Measurements from ENCODE around the gene CTAGE6.
"Not testable (repeated sequence)": the region's sequence is repeated elsewhere in the genome, so short reads cannot be mapped to it uniquely, and the experiment has no call there.

Gene CTAGE6

GRCh38 chr7:143757596-143757995, at the start of gene CTAGE6:
TSS of gene CTAGE6 (minus strand) at chr7:143757696. CDS start at chr7:143757658, 38 bp downstream.
- DNase-seq (ENCODE audit: low read depth in 2 of 2) = not testable (repeated sequence)

- DNase-seq (ENCODE audit: low read depth in 2 of 2) = not testable (repeated sequence)
Measured at GRCh38 chr7:143806664-143807071, 49.2 kb upstream of the CTAGE6 start.

GRCh38 chr7:143797896-143798290, 40.4 kb upstream of the CTAGE6 start:
- DNase-seq (ENCODE audit: low read depth in 2 of 2) = not testable (repeated sequence)

- DNase-seq (ENCODE audit: low read depth in 2 of 2) = not testable (repeated sequence)
Measured at GRCh38 chr7:143797119-143797895, 39.8 kb upstream of the CTAGE6 start.

- DNase-seq (ENCODE audit: low read depth in 2 of 2) = not testable (repeated sequence)
Measured at GRCh38 chr7:143795653-143796052, 38.2 kb upstream of the CTAGE6 start.

GRCh38 chr7:143792633-143793032, 35.1 kb upstream of the CTAGE6 start:
- not testable (repeated sequence) for DNase-seq (ENCODE audit: low read depth in 2 of 2)

- DNase-seq (ENCODE audit: low read depth in 2 of 2) = not testable (repeated sequence)
Measured at GRCh38 chr7:143785415-143786182, 28.1 kb upstream of the CTAGE6 start.

- not testable (repeated sequence) for DNase-seq (ENCODE audit: low read depth in 2 of 2)
Measured at GRCh38 chr7:143779591-143779990, 22.1 kb upstream of the CTAGE6 start.

- DNase-seq (ENCODE audit: low read depth in 2 of 2) = not testable (repeated sequence)
Measured at GRCh38 chr7:143772738-143773468, 15.4 kb upstream of the CTAGE6 start.

- not testable (repeated sequence) for DNase-seq (ENCODE audit: low read depth in 2 of 2)
Measured at GRCh38 chr7:143767531-143767930, 10.0 kb upstream of the CTAGE6 start.

- DNase-seq (ENCODE audit: low read depth in 2 of 2) = not testable (repeated sequence)
Measured at GRCh38 chr7:143765678-143766077, 8.2 kb upstream of the CTAGE6 start.

- not testable (repeated sequence) for DNase-seq (ENCODE audit: low read depth in 2 of 2)
Measured at GRCh38 chr7:143763065-143763464, 5.6 kb upstream of the CTAGE6 start.

GRCh38 chr7:143745340-143745739, 12.2 kb downstream of the CTAGE6 start:
- DNase-seq (ENCODE audit: low read depth in 2 of 2) = not testable (repeated sequence)

- not testable (repeated sequence) for DNase-seq (ENCODE audit: low read depth in 2 of 2)
Measured at GRCh38 chr7:143737037-143737819, 20.3 kb downstream of the CTAGE6 start.

- DNase-seq (ENCODE audit: low read depth in 2 of 2) = no peak
Measured at GRCh38 chr7:143735962-143736361, 21.5 kb downstream of the CTAGE6 start.

- no peak for DNase-seq (ENCODE audit: low read depth in 2 of 2)
Measured at GRCh38 chr7:143733876-143734275, 23.6 kb downstream of the CTAGE6 start.

- DNase-seq (ENCODE audit: low read depth in 2 of 2) = no peak
Measured at GRCh38 chr7:143728333-143728862, 29.1 kb downstream of the CTAGE6 start.

- DNase-seq (ENCODE audit: low read depth in 2 of 2) = not testable (repeated sequence)
Measured at GRCh38 chr7:143727561-143727960, 29.9 kb downstream of the CTAGE6 start.

GRCh38 chr7:143726143-143726542, 31.4 kb downstream of the CTAGE6 start:
- DNase-seq (ENCODE audit: low read depth in 2 of 2) = not testable (repeated sequence)

- DNase-seq (ENCODE audit: low read depth in 2 of 2) = not testable (repeated sequence)
Measured at GRCh38 chr7:143720335-143720734, 37.2 kb downstream of the CTAGE6 start.

Data from stimulated activated CD8-positive, alpha-beta memory T cell treated with anti-CD3 and anti-CD28 coated beads, Interleukin-7, amount 100 ng/mL, for 1 hour (primary cell).